ENCODE results near the gene RPTN.
"Not testable (repeated sequence)": the region's sequence is repeated elsewhere in the genome, so short reads cannot be mapped to it uniquely, and the experiment has no call there.

The RPTN gene

GRCh38 chr1:152164517-152165136 is 5.6 kb upstream of the RPTN start:
- no peak for DNase-seq

- peak; percentile 69 to 92 for DNase-seq
Observed at GRCh38 chr1:152162792-152163463, 3.9 kb upstream of the RPTN start.

- DNase-seq, result peak; percentile 87 to 94
Observed at GRCh38 chr1:152160576-152160975, 1.5 kb upstream of the RPTN start.

- DNase-seq, result no peak
Observed at GRCh38 chr1:152153996-152154395, 5.0 kb downstream of the RPTN start.

DNA sequence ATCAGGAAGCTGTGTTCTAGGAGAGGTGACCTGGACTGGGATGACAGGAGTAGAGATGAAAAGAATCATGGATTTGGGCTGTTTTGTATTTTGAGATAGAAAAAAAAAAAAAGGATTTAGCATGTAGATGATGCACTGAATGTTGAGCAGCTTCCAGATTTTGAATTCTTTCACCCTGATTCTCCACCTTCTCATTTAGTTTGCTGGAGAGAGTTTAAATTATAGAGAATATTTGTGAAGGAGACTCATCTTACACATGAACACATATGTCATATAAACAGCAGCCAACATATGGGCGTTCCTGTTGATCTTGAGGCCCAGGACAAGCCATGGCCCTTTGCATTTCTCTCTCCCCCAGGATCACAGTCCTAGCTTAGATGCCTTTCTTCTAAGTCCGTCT is 7.4 kb downstream of the RPTN start:
- no peak for DNase-seq

DNA sequence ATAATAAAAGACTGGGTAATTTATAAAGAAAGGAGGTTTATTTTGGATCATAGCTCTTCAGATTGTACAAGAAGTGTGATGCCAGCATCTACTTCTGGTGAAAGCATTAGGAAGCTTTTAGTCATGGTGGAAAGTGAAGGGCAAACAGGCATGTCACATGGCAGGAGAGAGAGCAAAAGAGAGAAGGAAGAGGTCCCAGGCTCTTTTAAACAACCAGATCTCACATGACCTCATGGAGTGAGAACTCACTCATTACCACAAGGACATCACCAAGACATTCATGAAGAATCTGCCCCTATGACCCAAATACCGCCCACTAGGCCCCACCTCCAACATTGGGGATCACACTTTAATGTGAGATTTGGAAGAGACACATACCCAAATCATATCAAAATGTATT is 10.0 kb downstream of the RPTN start:
- no peak for DNase-seq

- DNase-seq, result no peak
Observed at GRCh38 chr1:152148051-152148450, 11.0 kb downstream of the RPTN start.

DNA sequence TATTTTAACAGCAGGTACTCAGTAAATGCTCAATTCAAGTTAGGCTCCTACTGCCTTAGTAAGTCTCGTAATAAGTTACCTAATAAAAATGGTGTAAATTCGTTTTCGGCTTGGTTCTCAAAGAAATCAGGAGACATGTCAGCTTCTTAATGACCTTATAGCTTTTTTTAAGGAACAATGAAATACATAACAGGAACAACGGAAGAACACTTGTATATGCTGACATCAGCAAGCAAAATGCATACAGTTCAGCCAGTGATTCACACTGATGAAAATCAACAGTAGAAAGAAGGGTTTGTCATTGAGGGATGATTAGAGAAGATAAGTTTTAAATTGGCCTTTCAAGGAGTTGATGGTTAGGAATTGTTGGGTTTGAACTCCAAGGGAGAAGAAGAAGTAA is 13.3 kb downstream of the RPTN start:
- peak in 1 of 2 donors; percentile 43 for DNase-seq

- DNase-seq, result not testable (repeated sequence)
Observed at GRCh38 chr1:152144674-152145183, 14.3 kb downstream of the RPTN start.

DNA sequence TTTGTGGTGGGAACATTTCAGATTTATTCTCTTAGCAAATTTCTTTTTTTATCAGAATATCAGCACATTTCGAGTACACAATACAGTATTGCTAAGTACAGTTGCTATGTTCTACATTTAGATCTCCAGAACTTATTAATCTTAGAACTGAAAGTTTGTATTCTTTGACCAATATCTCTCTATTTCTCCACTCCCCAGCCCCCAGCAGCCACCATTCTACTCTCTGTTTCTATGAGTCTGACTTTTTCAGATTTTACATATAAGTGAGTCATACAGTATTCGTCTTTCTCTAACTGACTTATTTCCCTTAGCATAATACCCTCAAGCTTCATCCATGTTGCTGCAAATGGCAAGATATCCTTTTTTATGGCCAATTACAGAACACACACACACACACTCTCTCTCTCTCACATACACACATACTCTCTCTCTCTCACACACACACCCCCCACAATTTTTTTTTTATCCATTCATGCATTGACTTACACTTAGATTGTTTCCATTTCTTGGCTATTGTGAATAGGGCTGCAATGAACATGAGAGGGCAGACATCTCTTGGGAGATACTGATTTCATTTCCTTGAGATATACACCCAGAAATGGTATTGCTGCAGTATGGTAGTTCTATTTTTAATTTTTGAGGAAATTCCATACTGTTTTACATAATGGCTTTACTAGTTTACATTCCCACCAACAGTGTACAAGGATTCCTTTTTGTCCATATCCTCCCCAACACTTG is 15.7 kb downstream of the RPTN start:
- DNase-seq, result peak; percentile 24 to 31

DNA sequence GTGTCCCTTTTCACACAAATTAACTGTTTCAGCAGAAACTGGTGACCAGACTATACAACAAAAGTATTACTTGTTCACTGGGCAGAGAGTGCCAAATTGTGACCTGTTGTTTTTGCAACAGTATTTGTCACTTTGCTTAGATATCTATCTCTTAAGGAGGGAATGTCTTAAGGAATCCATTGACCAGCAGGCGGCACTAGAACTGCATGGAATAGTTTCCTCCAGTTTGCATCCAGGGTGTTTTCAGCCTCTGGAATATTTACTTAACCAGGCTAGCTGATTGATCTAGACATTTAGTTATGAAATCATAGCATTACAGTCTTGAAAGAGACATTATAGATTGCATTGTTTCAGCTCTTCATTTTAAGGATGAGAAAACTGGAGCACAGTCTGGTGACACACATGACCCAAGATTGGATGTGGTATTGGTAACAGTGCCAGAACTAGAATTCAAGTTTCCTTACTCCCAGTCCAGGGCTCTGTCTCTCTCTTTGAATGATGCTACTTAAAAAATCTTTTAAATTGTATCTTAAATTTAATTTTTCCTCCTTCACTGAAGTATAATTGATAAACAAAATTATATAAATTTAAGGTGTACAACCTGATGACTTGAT is 16.9 kb downstream of the RPTN start:
- DNase-seq, result peak; percentile 66 to 92

- DNase-seq, result no peak
Observed at GRCh38 chr1:152137215-152137614, 21.8 kb downstream of the RPTN start.

DNA sequence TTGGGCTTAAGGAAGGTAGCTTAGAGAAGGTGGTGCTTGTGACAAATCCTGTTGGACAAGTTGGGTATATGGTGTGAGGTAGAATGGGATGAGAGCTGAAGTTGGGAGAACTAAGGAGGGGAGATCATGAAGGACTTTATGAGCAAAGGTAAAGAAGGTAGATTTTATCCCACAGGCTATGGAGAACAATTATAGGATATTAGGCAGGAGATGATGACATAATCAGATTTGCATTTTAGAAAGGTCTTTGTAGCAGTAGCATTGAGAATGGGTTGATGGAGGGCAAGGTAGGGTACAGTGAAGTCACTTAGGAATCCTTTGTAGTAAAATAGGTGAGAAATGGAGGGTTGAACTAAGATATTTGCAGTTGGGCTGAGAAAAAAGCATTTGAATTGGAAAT is 28.8 kb downstream of the RPTN start:
- no peak for DNase-seq

DNA sequence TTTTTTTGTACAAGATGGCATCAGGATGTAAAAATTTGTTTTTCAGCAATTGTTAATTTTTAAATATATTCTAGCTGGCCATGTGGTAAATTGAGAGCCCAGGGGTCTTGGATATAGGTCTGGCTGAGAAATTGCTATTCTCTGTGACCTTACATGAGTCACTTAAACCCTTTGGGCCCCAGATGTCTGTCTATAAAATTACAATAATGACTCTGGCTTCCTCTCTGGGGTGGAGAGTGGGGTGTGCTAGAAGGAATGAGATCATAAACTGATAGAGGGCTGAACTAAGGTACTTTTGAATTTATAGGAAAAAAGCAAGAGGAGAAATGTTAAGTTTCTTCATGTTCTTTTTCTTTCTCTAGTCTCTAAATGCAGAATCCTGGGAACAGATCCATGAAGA is 31.4 kb downstream of the RPTN start:
- no peak for DNase-seq

- no peak for DNase-seq
Observed at GRCh38 chr1:152125834-152126443, 33.1 kb downstream of the RPTN start.

DNA sequence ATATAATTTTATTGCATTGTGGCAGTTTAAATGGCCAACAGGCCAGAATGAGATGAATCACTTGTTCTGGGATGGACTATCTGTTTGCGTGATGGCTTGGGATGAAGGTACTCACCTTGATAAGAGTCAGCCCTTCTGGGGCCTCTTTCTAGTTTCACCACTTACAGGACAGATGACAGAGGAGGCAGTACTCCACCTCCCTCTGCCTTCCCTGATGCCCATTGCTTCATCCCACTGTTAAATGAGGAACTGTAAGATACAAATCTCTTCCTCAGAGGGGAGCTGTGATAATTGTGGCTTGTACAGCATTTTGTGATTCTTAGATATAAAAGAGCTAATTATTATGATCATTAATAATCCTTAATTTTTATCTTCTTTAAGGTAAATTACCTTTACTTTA is 40.1 kb downstream of the RPTN start:
- peak; percentile 29 to 41 for DNase-seq

GRCh38 chr1:152115344-152115743 is 43.7 kb downstream of the RPTN start, which contains the start of gene TCHH:
Gene TCHH (minus strand): TSS chr1:152115444. CDS start chr1:152114080, 1,364 bp downstream.
- no peak for DNase-seq

GRCh38 chr1:152112885-152113432 is 46.1 kb downstream of the RPTN start:
- DNase-seq, result no peak

GRCh38 chr1:152112101-152112884 is 46.7 kb downstream of the RPTN start:
- DNase-seq, result peak; percentile 82 to 83

GRCh38 chr1:152111515-152111968 is 47.5 kb downstream of the RPTN start:
- no peak for DNase-seq

- DNase-seq, result peak in 1 of 2 donors; percentile 27
Observed at GRCh38 chr1:152110860-152111514, 48.0 kb downstream of the RPTN start.
